Ovary (tissue), 9 donors: ENCODE data around the gene ACACB. TPM values are rescaled to one million over a fixed set of nuclear protein-coding genes. Genes with fewer than 3 reads are reported as not detected.
"Not testable (repeated sequence)": the region's sequence is repeated elsewhere in the genome, so short reads cannot be mapped to it uniquely, and the experiment has no call there.

Experiments
- DNase-seq, 5 donors: peaks; one replicate each; pipeline ENCODE4 v3.0.0-alpha.2; 2019 to 2020
- H3K27ac ChIP-seq, 2 donors: fragments of 200-600 bp; one replicate each; pipeline versions ENCODE4 v1.5.1 to v1.8.0; 2019 to 2022
- H3K27me3 ChIP-seq: fragments of 200-600 bp; one replicate; pipeline ENCODE4 v1.8.0; 2022
- H3K36me3 ChIP-seq: fragments of 200-600 bp; sonication (generic); one replicate; pipeline ENCODE4 v1.5.1; 2019
- H3K4me1 ChIP-seq: one replicate; pipeline ENCODE4 v1.8.1; 2013; ENCODE audit warnings: mild to moderate bottlenecking, moderate library complexity; ENCODE audit not compliant: insufficient read depth
- H3K4me3 ChIP-seq: fragments of 200-600 bp; sonication (generic); one replicate; pipeline ENCODE4 v1.5.1; 2017
- H3K9me3 ChIP-seq, 2 donors: fragments of 200-600 bp in 1 of 2; sonication (generic) in 1 of 2; one replicate each; pipeline versions ENCODE4 v1.5.1 to v1.8.1; 2013 to 2019; ENCODE audit warnings: mild to moderate bottlenecking in 1 of 2, moderate library complexity in 1 of 2
- CTCF ChIP-seq, 3 donors: fragments of 450-650 bp in 2 of 3; fragments of 200-600 bp in 1 of 3; IDR thresholded peaks; one replicate each; pipeline versions ENCODE4 v1.5.1 to v1.8.0; 2016 to 2022; ENCODE audit warnings: antibody characterized with exemption in 3 of 3, mild to moderate bottlenecking in 1 of 3
- EP300 ChIP-seq: sonication (generic); formaldehyde crosslinking; IDR thresholded peaks from one replicate; pipeline ENCODE4 v1.6.1; 2017; ENCODE audit warnings: antibody characterized with exemption
- POLR2A ChIP-seq: fragments of 450-650 bp; IDR thresholded peaks from one replicate; pipeline ENCODE4 v1.6.1; 2017; ENCODE audit warnings: antibody characterized with exemption, mild to moderate bottlenecking, moderate library complexity
- WGBS, 3 donors: extraction: QIAGEN DNeasy Blood & Tissue Kit in 1 of 3; methylation state at CpG; one replicate each; pipeline versions ENCODE4 v1.1.5 to v1.1.7; 2013 to 2017; 5-methylcytosine and 5-hydroxymethylcytosine counted together
- intact Hi-C, 4 donors: fragments of 100-400 bp; cut with DNase I; formaldehyde crosslinking; loops; one replicate each; pipeline versions ENCODE4 v1.11.0 to v1.15.1; 2022 to 2023
- polyA plus RNA-seq, 2 donors: library from polyadenylated mRNA; stranded (reverse); fragments of 200-250 nt in 1 of 2; fragments of 350-450 nt in 1 of 2; fragmentation: Illumina TruSeq in 1 of 2; extraction: RNeasy Lipid Tissue Mini Kit (QIAGEN cat#74804) in 1 of 2; gene quantifications; one replicate each; pipeline ENCODE4 v1.2.3, GENCODE V29; 2013 to 2014
- total RNA-seq, 7 donors: library from RNA; depleted of rRNA in 2 of 7; stranded (reverse); fragments of >200 nt in 2 of 7; fragmentation: NEBNext Ultra II Directional in 3 of 7; extraction: Animal tissue kit (Norgen Biotek cat#: 25700) in 3 of 7; gene quantifications; one replicate each; pipeline versions ENCODE4 v1.1.0 to v1.2.4, GENCODE V29; 2016 to 2023
- donor health status: DM: no; HTN: no; CAD: no; lungs with moderate emphysema.
- donor health status: DM: no; HTN: no; CAD: no.
- donor health status: Bipolar disorder and iron deficiency.
- donor health status: DM: yes; HTN: yes; CAD: no.
- donor health status: DM: no; HTN: no; CAD: no.
- donor health status: DM: yes; HTN: yes; CAD: no.

ACACB gene
- total and polyA plus RNA-seq, 9 donors, result 20.5 to 56.5 (median 40.4) TPM

DNA sequence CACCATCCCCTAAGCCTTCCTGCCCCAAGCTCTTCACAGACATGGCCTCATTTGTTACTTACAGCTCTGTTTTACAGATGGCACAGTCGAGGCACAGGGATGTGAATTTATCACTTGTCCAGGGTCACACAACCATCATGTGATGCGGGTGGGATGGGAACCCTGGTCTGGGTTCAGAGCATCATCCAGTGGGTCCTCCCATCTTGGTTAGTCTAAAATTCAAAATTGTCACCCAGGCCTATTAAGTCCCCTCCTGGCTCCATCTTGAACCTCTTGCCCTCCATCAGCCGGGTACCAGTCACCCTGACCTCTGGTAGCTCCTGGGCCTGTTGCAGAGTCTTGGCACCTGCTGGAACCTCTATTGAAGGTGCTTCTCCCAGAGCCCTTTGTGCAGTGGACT lies 52.9 kb downstream of the ACACB start:
- 93 to 96% (median 95%) methylated on average over 3 of the region's 3 CpGs for WGBS, 3 donors
- no peaks in the 10 kb centered on the region for H3K27me3 ChIP-seq
- no peak for TF ChIP-seq EP300
- TF ChIP-seq POLR2A, result no peak
- TF ChIP-seq CTCF (IDR thresholded peaks at IDR 0.05), result no peak
- DNase-seq, result no peak
- intact Hi-C loops, result no loop called here
- H3K4me1 ChIP-seq, result no peaks in the 10 kb centered on the region
- H3K36me3 ChIP-seq, result no peaks in the 10 kb centered on the region
- H3K4me3 ChIP-seq, result no peak overlapping the region
- H3K27ac ChIP-seq, result no peak overlapping the region
- H3K9me3 ChIP-seq, result peaks cover 0 to 3% of the 10 kb centered on the region in 2 donors

GRCh38 chr12:109169686-109170085 lies 53.3 kb downstream of the ACACB start:
- H3K9me3 ChIP-seq, result peaks cover 0 to 3% of the 10 kb centered on the region in 2 donors
- 50 to 75% (median 73%) methylated on average over 5 to 6 of the region's 6 CpGs for WGBS, 3 donors
- no peaks in the 10 kb centered on the region for H3K36me3 ChIP-seq
- TF ChIP-seq CTCF (IDR thresholded peaks at IDR 0.05) (no peak), POLR2A (no peak), EP300 (no peak)
- H3K27me3 ChIP-seq, result no peaks in the 10 kb centered on the region
- H3K4me1 ChIP-seq, result no peaks in the 10 kb centered on the region
- no peak overlapping the region for H3K27ac ChIP-seq
- no peak overlapping the region for H3K4me3 ChIP-seq
- no peak for DNase-seq
- intact Hi-C loops, result no loop called here

GRCh38 chr12:109170324-109170723 lies 53.9 kb downstream of the ACACB start:
- WGBS, 3 donors, result 84 to 85% (median 84%) methylated on average over 7 of the region's 7 CpGs
- Histone ChIP-seq H3K4me1 (no peaks in the 10 kb centered on the region), H3K27ac (no peak overlapping the region), H3K27me3 (no peaks in the 10 kb centered on the region), H3K36me3 (no peaks in the 10 kb centered on the region), H3K4me3 (no peak overlapping the region), H3K9me3 (peaks cover 0 to 3% of the 10 kb centered on the region in 2 donors)
- TF ChIP-seq CTCF (IDR thresholded peaks at IDR 0.05) (no peak), EP300 (no peak), POLR2A (no peak)
- no peak for DNase-seq
- intact Hi-C loops, result no loop called here

GRCh38 chr12:109172787-109173186 lies 56.4 kb downstream of the ACACB start:
- H3K9me3 ChIP-seq, H3K27me3 ChIP-seq, DNase-seq, H3K4me3 ChIP-seq, intact Hi-C loops, H3K4me1 ChIP-seq, H3K27ac ChIP-seq, H3K36me3 ChIP-seq: not testable (repeated sequence)
- WGBS, 3 donors, result 96 to 99% (median 98%) methylated on average over 6 of the region's 6 CpGs

GRCh38 chr12:109173443-109174240 lies 57.3 kb downstream of the ACACB start:
- H3K4me3 ChIP-seq, result no peak overlapping the region
- TF ChIP-seq CTCF (IDR thresholded peaks at IDR 0.05) (no peak), POLR2A (no peak), EP300 (no peak)
- intact Hi-C loops, result no loop called here
- H3K27ac ChIP-seq, result no peak overlapping the region
- H3K36me3 ChIP-seq, result no peaks in the 10 kb centered on the region
- H3K9me3 ChIP-seq, result peaks cover 0 to 3% of the 10 kb centered on the region in 2 donors
- DNase-seq, result no peak
- 95 to 97% (median 96%) methylated on average over 17 of the region's 17 CpGs for WGBS, 3 donors
- no peaks in the 10 kb centered on the region for H3K4me1 ChIP-seq
- H3K27me3 ChIP-seq, result no peaks in the 10 kb centered on the region
